Measurements from ENCODE around the gene GNMT. TPM values are rescaled to one million over a fixed set of nuclear protein-coding genes. Genes with fewer than 3 reads are reported as not detected.

The GNMT gene
- polyA plus RNA-seq, 2 of the 4 experiments (the other 2 are of a cell fraction) = 0.12 to 0.23 TPM

DNA sequence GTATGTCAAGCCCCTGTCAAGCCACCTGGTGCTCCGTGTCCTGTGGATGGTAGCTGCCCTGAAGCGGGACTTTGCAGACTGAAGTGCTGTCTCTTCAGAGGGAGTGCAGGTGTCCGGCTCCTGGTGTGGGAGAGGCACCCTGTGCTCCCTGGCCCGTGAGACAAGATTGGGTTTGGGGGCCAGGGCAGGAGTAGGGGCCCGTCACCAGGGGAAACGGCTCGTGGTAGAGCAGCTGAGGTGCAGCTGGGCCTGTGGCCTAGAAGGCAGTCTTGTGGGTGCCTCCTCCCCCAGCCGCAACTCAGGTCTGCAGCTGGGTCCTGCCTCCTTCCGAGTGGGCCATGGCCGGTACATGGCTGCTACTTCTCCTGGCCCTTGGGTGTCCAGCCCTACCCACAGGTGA is 44.8 kb upstream of the GNMT start, which contains the start of gene PTCRA:
Gene PTCRA (plus strand): TSS at position 322 of the 400 bp plus-strand sequence. CDS start 17 bp downstream, at position 339.
- WGBS (ENCODE audit: missing lambda C conversion rate) = 85% methylated on average over 7 of the region's 10 CpGs
- H3K27ac ChIP-seq = no peak within 1 kb of the TSS
- CTCF ChIA-PET = interaction anchor here (1.1 to 1.8 kb wide), 2 partner anchors 14 to 16 kb away, joined by 5 to 7 read pairs; no protein-coding TSS in a partner anchor
- ATAC-seq = peak in 1 of 2 experiments; percentile 34; a peak in 1 of 6 replicates
- no peak within 1 kb of the TSS for H3K4me2 ChIP-seq
- no peak for FAIRE-seq
- no peak for DNase-seq (ENCODE audit: low read depth in 1 of 2, low spot score in 1 of 2)
- POLR2A ChIA-PET = no interaction called here
- peaks cover 3% of the 10 kb centered on the region; the same call in 1 of the 3 replicates for H3K4me1 ChIP-seq
- H3K9me3 ChIP-seq = no peaks in the 10 kb centered on the region
- TF ChIP-seq ZFP36 (IDR thresholded peaks at IDR 0.05; ENCODE audit: borderline replicate concordance, partially characterized antibody) = no peak
- TF ChIP-seq CBX2 (IDR thresholded peaks at IDR 0.05; ENCODE audit: borderline replicate concordance, low read depth) = no peak
- no peak for TF ChIP-seq EHMT2 (IDR thresholded peaks at IDR 0.05; ENCODE audit: low read depth)
- no peak for TF ChIP-seq JUNB (IDR thresholded peaks at IDR 0.05)
- TF ChIP-seq NPAS2 (CRISPR knock-in tag; IDR thresholded peaks at IDR 0.05; ENCODE audit: borderline replicate concordance) = no peak
- TF ChIP-seq RARB (CRISPR knock-in tag; IDR thresholded peaks at IDR 0.05) = no peak
- H3K4me3 ChIP-seq = no peak within 1 kb of the TSS

DNA sequence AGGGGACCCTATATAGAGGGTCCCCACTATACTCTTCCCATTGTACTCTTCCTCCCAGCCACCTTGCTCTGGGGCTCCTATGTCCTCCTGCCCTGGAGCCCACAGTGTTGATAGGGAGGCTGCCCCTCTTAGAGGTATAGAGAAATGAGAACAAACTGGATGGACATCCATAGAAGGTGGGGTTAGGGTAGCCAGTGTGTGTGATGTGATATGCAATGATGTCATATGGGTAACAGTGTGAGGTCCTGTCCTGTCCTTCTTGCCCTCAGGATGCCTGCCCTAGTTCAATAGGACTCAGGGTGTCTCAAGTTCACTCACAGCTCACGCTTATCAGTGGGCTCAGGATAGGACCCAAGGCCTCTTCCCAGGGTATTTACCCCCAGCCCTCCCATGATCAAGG is 44.3 kb upstream of the GNMT start:
- H3K4me2 ChIP-seq = no peak overlapping the region
- ChIA-PET POLR2A (no interaction called here), CTCF (interaction anchor here (0.8 kb wide), 1 partner anchor 16 kb away, joined by 4 read pairs; no protein-coding TSS in a partner anchor)
- H3K4me1 ChIP-seq = peaks cover 3% of the 10 kb centered on the region; the same call in 1 of the 3 replicates
- DNase-seq (ENCODE audit: low read depth in 1 of 2, low spot score in 1 of 2) (no peak), FAIRE-seq (no peak), ATAC-seq (peak in 1 of 2 experiments; percentile 47; a peak in 1 of 6 replicates)
- no peak overlapping the region for H3K27ac ChIP-seq
- no peak overlapping the region for H3K4me3 ChIP-seq
- WGBS (ENCODE audit: missing lambda C conversion rate) = no CpG with 5 or more reads among the region's 1 CpG
- TF ChIP-seq HOXB13 (CRISPR knock-in tag; IDR thresholded peaks at IDR 0.05; ENCODE audit: low read depth) (no peak), FOXS1 (CRISPR knock-in tag; IDR thresholded peaks at IDR 0.05) (no peak), KDM5A (IDR thresholded peaks at IDR 0.05) (no peak), HOXB5 (CRISPR knock-in tag; IDR thresholded peaks at IDR 0.05) (no peak), ESRRA (IDR thresholded peaks at IDR 0.05; ENCODE audit: borderline replicate concordance, low read length) (no peak), ZC3H11A (IDR thresholded peaks at IDR 0.05) (no peak), JUNB (IDR thresholded peaks at IDR 0.05) (no peak), CHD4 (IDR thresholded peaks at IDR 0.05; ENCODE audit: borderline replicate concordance) (no peak), BHLHE40 (IDR thresholded peaks at IDR 0.05; ENCODE audit: low read depth, low read length) (no peak)
- TF ChIP-seq, protein P1, sequence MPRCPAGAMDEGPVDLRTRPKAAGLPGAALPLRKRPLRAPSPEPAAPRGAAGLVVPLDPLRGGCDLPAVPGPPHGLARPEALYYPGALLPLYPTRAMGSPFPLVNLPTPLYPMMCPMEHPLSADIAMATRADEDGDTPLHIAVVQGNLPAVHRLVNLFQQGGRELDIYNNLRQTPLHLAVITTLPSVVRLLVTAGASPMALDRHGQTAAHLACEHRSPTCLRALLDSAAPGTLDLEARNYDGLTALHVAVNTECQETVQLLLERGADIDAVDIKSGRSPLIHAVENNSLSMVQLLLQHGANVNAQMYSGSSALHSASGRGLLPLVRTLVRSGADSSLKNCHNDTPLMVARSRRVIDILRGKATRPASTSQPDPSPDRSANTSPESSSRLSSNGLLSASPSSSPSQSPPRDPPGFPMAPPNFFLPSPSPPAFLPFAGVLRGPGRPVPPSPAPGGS (IDR thresholded peaks at IDR 0.05) = no peak
- TF ChIP-seq, protein P2, sequence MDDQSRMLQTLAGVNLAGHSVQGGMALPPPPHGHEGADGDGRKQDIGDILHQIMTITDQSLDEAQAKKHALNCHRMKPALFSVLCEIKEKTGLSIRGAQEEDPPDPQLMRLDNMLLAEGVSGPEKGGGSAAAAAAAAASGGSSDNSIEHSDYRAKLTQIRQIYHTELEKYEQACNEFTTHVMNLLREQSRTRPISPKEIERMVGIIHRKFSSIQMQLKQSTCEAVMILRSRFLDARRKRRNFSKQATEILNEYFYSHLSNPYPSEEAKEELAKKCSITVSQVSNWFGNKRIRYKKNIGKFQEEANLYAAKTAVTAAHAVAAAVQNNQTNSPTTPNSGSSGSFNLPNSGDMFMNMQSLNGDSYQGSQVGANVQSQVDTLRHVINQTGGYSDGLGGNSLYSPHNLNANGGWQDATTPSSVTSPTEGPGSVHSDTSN (IDR thresholded peaks at IDR 0.05) = no peak
- TF ChIP-seq, protein P3, sequence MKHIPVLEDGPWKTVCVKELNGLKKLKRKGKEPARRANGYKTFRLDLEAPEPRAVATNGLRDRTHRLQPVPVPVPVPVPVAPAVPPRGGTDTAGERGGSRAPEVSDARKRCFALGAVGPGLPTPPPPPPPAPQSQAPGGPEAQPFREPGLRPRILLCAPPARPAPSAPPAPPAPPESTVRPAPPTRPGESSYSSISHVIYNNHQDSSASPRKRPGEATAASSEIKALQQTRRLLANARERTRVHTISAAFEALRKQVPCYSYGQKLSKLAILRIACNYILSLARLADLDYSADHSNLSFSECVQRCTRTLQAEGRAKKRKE (CRISPR knock-in tag; IDR thresholded peaks at IDR 0.05; ENCODE audit: low read depth) = no peak
- TF ChIP-seq, protein P4, sequence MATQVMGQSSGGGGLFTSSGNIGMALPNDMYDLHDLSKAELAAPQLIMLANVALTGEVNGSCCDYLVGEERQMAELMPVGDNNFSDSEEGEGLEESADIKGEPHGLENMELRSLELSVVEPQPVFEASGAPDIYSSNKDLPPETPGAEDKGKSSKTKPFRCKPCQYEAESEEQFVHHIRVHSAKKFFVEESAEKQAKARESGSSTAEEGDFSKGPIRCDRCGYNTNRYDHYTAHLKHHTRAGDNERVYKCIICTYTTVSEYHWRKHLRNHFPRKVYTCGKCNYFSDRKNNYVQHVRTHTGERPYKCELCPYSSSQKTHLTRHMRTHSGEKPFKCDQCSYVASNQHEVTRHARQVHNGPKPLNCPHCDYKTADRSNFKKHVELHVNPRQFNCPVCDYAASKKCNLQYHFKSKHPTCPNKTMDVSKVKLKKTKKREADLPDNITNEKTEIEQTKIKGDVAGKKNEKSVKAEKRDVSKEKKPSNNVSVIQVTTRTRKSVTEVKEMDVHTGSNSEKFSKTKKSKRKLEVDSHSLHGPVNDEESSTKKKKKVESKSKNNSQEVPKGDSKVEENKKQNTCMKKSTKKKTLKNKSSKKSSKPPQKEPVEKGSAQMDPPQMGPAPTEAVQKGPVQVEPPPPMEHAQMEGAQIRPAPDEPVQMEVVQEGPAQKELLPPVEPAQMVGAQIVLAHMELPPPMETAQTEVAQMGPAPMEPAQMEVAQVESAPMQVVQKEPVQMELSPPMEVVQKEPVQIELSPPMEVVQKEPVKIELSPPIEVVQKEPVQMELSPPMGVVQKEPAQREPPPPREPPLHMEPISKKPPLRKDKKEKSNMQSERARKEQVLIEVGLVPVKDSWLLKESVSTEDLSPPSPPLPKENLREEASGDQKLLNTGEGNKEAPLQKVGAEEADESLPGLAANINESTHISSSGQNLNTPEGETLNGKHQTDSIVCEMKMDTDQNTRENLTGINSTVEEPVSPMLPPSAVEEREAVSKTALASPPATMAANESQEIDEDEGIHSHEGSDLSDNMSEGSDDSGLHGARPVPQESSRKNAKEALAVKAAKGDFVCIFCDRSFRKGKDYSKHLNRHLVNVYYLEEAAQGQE (IDR thresholded peaks at IDR 0.05) = no peak
- TF ChIP-seq, protein P5, sequence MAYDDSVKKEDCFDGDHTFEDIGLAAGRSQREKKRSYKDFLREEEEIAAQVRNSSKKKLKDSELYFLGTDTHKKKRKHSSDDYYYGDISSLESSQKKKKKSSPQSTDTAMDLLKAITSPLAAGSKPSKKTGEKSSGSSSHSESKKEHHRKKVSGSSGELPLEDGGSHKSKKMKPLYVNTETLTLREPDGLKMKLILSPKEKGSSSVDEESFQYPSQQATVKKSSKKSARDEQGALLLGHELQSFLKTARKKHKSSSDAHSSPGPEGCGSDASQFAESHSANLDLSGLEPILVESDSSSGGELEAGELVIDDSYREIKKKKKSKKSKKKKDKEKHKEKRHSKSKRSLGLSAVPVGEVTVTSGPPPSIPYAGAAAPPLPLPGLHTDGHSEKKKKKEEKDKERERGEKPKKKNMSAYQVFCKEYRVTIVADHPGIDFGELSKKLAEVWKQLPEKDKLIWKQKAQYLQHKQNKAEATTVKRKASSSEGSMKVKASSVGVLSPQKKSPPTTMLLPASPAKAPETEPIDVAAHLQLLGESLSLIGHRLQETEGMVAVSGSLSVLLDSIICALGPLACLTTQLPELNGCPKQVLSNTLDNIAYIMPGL (CRISPR knock-in tag; IDR thresholded peaks at IDR 0.05; ENCODE audit: borderline replicate concordance) = no peak
- H3K9me3 ChIP-seq = no peaks in the 10 kb centered on the region

Data from A549 (cell line).